ENCODE data around the gene WSCD1.

Gene WSCD1

DNA sequence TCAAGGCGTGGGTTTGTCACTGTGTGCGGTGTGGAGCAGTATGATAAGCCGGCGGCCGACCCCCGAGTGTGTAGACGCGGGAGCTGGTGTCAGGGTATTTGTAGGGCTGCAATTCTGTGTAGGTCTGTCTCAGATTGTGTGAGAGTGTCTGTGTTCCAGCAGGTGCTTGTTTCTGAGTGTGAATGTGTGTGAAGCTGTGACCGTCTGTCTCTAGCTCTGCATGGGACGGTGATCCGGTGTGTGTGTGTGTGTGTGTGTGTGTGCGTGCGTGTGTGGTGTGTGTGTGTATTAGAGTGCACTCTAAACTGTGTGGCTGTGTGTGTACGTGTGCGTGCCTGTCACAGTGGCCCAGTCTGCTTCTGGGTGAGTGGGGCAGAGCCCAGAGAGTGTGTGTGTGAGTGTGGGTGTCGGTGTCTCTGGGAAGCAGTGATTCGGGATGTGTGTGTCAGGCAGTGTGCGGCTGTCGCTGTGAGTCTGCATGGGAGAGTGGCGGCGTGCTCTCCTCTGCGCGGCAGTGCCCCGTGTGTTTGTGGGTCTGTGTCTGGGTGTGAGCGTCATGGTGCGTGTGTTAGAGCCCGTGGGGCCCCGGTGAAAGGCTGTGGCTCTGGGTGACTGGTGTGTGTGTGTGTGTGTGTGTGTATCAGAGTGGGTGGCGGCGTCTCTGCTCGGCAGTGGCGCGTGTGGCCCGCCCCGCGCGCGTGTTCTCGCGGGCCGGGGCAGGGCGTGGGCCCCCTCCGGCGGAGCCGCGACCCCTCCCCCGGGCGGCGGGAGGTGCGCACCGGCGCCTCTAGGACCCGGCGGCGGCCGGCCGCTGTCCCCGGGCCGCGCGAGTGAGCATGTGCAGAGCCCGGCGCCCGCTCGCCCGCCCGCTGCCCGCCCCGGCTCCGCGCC, at the start of gene WSCD1:
WSCD1 (plus strand) TSS at position 841 of the 891 bp plus-strand sequence. CDS start 10,280 bp downstream, outside the sequence.
- H3K4me3 Mint-ChIP-seq = peak within 1 kb of the TSS; percentile 81
- ATAC-seq (ENCODE audit: low read depth) (no peak), DNase-seq (ENCODE audit: low spot score in 2 of 2) (no peak)
- no peak within 1 kb of the TSS for H3K27ac Mint-ChIP-seq
- H3K9me3 Mint-ChIP-seq = no peaks in the 10 kb centered on the region
- H3K4me1 Mint-ChIP-seq = peaks cover 12% of the 10 kb centered on the region
- peaks cover 5% of the 10 kb centered on the region for H3K36me3 Mint-ChIP-seq
- peaks cover 32% of the 10 kb centered on the region for H3K27me3 Mint-ChIP-seq

- H3K4me1 Mint-ChIP-seq = no peaks in the 10 kb centered on the region
- peaks cover 7% of the 10 kb centered on the region for H3K27me3 Mint-ChIP-seq
- no peak for ATAC-seq (ENCODE audit: low read depth)
- DNase-seq (ENCODE audit: low spot score in 2 of 2) = no peak
- H3K36me3 Mint-ChIP-seq = no peaks in the 10 kb centered on the region
- H3K4me3 Mint-ChIP-seq = no peak overlapping the region
- H3K27ac Mint-ChIP-seq = no peak overlapping the region
- no peaks in the 10 kb centered on the region for H3K9me3 Mint-ChIP-seq
These were observed 49.2 kb upstream of the WSCD1 start for GRCh38 chr17:6021011-6021400.

DNA sequence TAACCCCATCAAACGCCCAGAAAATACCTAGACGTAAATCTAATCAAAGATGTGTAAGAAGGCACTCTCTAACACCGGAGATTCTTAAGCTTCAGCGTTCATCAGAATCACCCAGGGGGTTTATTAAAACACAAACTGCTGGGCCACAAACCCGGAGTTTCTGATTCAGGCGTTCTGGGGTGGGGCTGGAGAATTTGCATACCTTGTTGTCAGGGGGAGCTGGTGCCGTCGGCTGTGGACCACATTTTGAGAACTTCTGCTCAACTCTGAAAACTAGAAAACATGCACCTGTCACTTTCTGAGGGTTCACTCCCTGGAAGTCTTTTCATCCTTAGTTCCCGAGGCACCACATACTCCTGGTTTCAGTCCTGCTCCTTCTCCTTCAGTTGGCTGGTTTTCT, 48.6 kb upstream of the WSCD1 start:
- Mint-ChIP-seq H3K27ac (no peak overlapping the region), H3K27me3 (peaks cover 7% of the 10 kb centered on the region), H3K4me3 (no peak overlapping the region), H3K9me3 (no peaks in the 10 kb centered on the region), H3K36me3 (no peaks in the 10 kb centered on the region), H3K4me1 (no peaks in the 10 kb centered on the region)
- DNase-seq (ENCODE audit: low spot score in 2 of 2) = no peak
- no peak for ATAC-seq (ENCODE audit: low read depth)

DNA sequence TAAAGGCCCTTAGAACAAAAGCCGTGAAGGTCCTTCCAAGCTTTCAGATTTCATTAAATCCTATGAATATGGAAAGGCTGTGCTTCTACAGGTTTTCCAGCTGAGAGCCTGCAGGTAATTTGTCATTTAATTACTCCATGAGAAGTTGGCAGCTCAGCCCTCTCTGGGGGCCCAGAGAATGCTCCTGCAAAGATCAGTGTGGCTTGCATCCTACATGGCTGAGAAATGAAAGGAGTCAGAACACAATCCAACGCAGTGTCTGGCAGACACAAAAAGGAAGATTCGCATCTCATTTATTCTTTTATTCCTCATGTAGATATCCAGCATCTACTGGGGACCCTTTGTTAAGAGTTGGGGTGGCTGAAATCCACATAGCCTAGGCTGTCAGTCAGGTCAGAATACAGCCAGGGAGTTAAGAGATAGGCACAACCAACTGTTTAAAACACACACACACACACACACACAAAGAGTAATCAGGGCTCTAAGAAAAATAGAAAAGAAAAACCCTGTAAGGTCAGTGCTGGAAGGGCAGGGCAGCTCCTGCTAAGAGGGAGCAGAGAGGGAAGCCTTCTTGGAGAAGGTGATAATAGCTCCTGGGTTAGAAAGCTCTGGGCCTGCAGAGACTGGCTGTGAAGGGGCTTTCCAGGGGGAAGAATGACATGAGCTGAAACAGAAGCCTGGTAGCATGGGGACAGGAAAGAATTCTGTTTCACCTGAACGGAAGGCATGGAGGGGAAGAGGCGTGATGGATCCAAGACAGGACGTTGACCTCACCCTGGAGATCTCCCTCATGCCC, 46.9 kb upstream of the WSCD1 start:
- Mint-ChIP-seq H3K4me1 (no peaks in the 10 kb centered on the region), H3K27ac (no peak overlapping the region)

GRCh38 chr17:6024576-6024975, 45.6 kb upstream of the WSCD1 start:
- ATAC-seq (ENCODE audit: low read depth) (no peak), DNase-seq (ENCODE audit: low spot score in 2 of 2) (no peak)
- Mint-ChIP-seq H3K9me3 (no peaks in the 10 kb centered on the region), H3K36me3 (no peaks in the 10 kb centered on the region), H3K27ac (no peak overlapping the region), H3K4me3 (no peak overlapping the region), H3K4me1 (no peaks in the 10 kb centered on the region), H3K27me3 (peaks cover 9% of the 10 kb centered on the region)

More for the DNA sequence above, 46.9 kb upstream of the WSCD1 start:
- ATAC-seq (ENCODE audit: low read depth) (no peak), DNase-seq (ENCODE audit: low spot score in 2 of 2) (no peak)
- no peak overlapping the region for H3K4me3 Mint-ChIP-seq
- H3K36me3 Mint-ChIP-seq = no peaks in the 10 kb centered on the region
- peaks cover 7% of the 10 kb centered on the region for H3K27me3 Mint-ChIP-seq
- no peaks in the 10 kb centered on the region for H3K9me3 Mint-ChIP-seq

- H3K36me3 Mint-ChIP-seq = no peaks in the 10 kb centered on the region
- H3K27ac Mint-ChIP-seq = no peak overlapping the region
- H3K27me3 Mint-ChIP-seq = peaks cover 8% of the 10 kb centered on the region
- no peak overlapping the region for H3K4me3 Mint-ChIP-seq
- no peak for DNase-seq (ENCODE audit: low spot score in 2 of 2)
- ATAC-seq (ENCODE audit: low read depth) = no peak
- no peaks in the 10 kb centered on the region for H3K9me3 Mint-ChIP-seq
- no peaks in the 10 kb centered on the region for H3K4me1 Mint-ChIP-seq
These were observed 42.7 kb upstream of the WSCD1 start for GRCh38 chr17:6027342-6028024.

GRCh38 chr17:6028294-6028693, 41.9 kb upstream of the WSCD1 start:
- H3K27ac Mint-ChIP-seq = no peak overlapping the region
- H3K9me3 Mint-ChIP-seq = no peaks in the 10 kb centered on the region
- ATAC-seq (ENCODE audit: low read depth) (no peak), DNase-seq (ENCODE audit: low spot score in 2 of 2) (no peak)
- H3K4me3 Mint-ChIP-seq = no peak overlapping the region
- H3K4me1 Mint-ChIP-seq = no peaks in the 10 kb centered on the region
- no peaks in the 10 kb centered on the region for H3K36me3 Mint-ChIP-seq
- peaks cover 8% of the 10 kb centered on the region for H3K27me3 Mint-ChIP-seq

DNA sequence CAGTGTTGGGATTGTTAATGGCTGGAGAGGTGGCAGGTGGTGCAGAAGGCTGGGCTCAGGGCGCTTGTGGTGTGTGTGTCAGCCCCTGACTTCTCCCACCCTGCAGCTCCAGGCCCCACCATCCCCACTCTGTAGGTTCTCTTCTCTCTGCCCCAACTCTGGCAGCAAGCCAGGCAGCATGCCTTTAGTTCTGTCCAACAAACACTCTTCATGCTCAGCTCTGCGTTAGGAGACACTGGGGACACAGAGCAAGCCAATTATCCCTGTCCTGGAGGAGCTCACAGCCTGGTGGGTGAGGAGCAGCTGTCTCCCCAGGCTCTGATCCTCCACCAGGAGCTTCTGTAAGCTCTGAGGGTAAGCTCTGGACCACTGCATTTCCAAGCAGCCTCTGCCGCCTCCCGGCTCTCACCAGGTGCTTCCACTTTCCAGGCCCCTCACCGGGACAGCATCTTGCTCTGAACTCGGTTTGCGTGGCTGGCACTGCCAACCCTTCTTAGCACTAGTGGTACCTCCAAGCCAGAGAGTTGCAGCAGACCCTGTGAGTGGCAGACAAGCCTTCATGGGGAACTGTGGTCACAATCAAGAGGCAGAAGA, 34.3 kb upstream of the WSCD1 start:
- Mint-ChIP-seq H3K27ac (no peak overlapping the region), H3K4me3 (no peak overlapping the region), H3K4me1 (no peaks in the 10 kb centered on the region), H3K9me3 (peaks cover 2% of the 10 kb centered on the region), H3K27me3 (peaks cover 13% of the 10 kb centered on the region), H3K36me3 (no peaks in the 10 kb centered on the region)
- no peak for DNase-seq (ENCODE audit: low spot score in 2 of 2)
- no peak for ATAC-seq (ENCODE audit: low read depth)

GRCh38 chr17:6040504-6040903, 29.7 kb upstream of the WSCD1 start:
- Mint-ChIP-seq H3K27ac (no peak overlapping the region), H3K4me1 (no peaks in the 10 kb centered on the region), H3K4me3 (no peak overlapping the region), H3K9me3 (peaks cover 2% of the 10 kb centered on the region), H3K36me3 (no peaks in the 10 kb centered on the region), H3K27me3 (peaks cover 9% of the 10 kb centered on the region)
- ATAC-seq (ENCODE audit: low read depth) = no peak
- DNase-seq (ENCODE audit: low spot score in 2 of 2) = no peak

GRCh38 chr17:6041246-6041645, 28.9 kb upstream of the WSCD1 start:
- peaks cover 9% of the 10 kb centered on the region for H3K27me3 Mint-ChIP-seq
- ATAC-seq (ENCODE audit: low read depth) (no peak), DNase-seq (ENCODE audit: low spot score in 2 of 2) (no peak)
- no peak overlapping the region for H3K4me3 Mint-ChIP-seq
- peaks cover 2% of the 10 kb centered on the region for H3K9me3 Mint-ChIP-seq
- no peaks in the 10 kb centered on the region for H3K4me1 Mint-ChIP-seq
- no peak overlapping the region for H3K27ac Mint-ChIP-seq
- H3K36me3 Mint-ChIP-seq = no peaks in the 10 kb centered on the region

DNA sequence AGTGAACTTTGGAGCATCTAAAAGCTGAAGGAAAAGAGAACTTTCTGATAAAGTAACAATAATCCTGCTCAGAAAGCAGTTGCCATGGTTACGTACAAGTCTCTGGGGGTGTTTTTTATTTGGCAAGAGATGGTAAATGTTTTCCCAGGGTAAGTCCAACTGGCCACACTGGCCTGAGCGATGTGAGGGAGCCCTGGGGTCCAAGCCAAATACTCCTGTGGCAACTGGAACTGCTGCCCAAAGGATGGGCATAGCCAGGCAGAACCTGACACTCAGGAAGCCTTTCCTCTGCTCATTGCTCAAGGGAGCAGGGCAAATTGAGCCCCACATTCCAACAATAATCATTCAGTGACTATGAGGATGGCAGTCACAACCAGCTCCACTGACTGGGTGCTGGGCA, 26.8 kb upstream of the WSCD1 start:
- DNase-seq (ENCODE audit: low spot score in 2 of 2) (no peak), ATAC-seq (ENCODE audit: low read depth) (no peak)
- no peaks in the 10 kb centered on the region for H3K36me3 Mint-ChIP-seq
- H3K9me3 Mint-ChIP-seq = peaks cover 2% of the 10 kb centered on the region
- no peaks in the 10 kb centered on the region for H3K4me1 Mint-ChIP-seq
- no peak overlapping the region for H3K27ac Mint-ChIP-seq
- H3K27me3 Mint-ChIP-seq = peaks cover 4% of the 10 kb centered on the region
- no peak overlapping the region for H3K4me3 Mint-ChIP-seq

DNA sequence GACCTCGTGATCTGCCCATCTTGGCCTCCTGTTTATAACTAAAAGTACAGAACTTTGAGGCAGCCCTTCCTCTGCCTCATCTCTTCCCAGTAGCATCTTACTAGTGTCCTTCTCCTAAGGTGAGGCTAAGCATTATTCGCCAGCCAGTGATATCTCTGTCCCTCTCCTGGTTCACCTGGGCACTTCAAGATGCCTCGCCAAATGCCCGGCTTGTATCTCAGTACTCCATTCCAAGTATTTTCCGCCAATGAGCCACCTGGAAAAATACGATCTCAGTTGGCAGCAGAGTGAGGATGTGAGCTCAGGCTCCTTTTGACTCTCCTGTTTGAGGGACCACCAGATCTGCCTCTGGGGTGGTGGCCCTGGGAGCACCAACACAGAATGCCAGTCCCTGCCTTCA, 25.9 kb upstream of the WSCD1 start:
- Mint-ChIP-seq H3K36me3 (no peaks in the 10 kb centered on the region), H3K4me1 (no peaks in the 10 kb centered on the region), H3K9me3 (peaks cover 2% of the 10 kb centered on the region), H3K27me3 (peaks cover 5% of the 10 kb centered on the region), H3K27ac (no peak overlapping the region), H3K4me3 (no peak overlapping the region)
- ATAC-seq (ENCODE audit: low read depth) = no peak
- DNase-seq (ENCODE audit: low spot score in 2 of 2) = no peak

- Mint-ChIP-seq H3K27me3 (peaks cover 5% of the 10 kb centered on the region), H3K36me3 (no peaks in the 10 kb centered on the region), H3K4me1 (no peaks in the 10 kb centered on the region), H3K4me3 (no peak overlapping the region), H3K27ac (no peak overlapping the region), H3K9me3 (no peaks in the 10 kb centered on the region)
- DNase-seq (ENCODE audit: low spot score in 2 of 2) (no peak), ATAC-seq (ENCODE audit: low read depth) (no peak)
These were observed 24.4 kb upstream of the WSCD1 start for GRCh38 chr17:6045621-6046357.

All from memory B cell (primary cell).